HG03558 (cell line): ENCODE measurements around the gene CEP295NL.
"Not testable (repeated sequence)": the region's sequence is repeated elsewhere in the genome, so short reads cannot be mapped to it uniquely, and the experiment has no call there.

ENCODE experiments used
- ATAC-seq: cut with Tn5 transposase; IDR thresholded peaks from one replicate; pipeline ENCODE4 v1.9.1; 2021; ENCODE audit warnings: moderate number of reproducible peaks; ENCODE audit not compliant: unreplicated experiment; ENCODE audit errors: extremely low read depth

Gene CEP295NL

DNA sequence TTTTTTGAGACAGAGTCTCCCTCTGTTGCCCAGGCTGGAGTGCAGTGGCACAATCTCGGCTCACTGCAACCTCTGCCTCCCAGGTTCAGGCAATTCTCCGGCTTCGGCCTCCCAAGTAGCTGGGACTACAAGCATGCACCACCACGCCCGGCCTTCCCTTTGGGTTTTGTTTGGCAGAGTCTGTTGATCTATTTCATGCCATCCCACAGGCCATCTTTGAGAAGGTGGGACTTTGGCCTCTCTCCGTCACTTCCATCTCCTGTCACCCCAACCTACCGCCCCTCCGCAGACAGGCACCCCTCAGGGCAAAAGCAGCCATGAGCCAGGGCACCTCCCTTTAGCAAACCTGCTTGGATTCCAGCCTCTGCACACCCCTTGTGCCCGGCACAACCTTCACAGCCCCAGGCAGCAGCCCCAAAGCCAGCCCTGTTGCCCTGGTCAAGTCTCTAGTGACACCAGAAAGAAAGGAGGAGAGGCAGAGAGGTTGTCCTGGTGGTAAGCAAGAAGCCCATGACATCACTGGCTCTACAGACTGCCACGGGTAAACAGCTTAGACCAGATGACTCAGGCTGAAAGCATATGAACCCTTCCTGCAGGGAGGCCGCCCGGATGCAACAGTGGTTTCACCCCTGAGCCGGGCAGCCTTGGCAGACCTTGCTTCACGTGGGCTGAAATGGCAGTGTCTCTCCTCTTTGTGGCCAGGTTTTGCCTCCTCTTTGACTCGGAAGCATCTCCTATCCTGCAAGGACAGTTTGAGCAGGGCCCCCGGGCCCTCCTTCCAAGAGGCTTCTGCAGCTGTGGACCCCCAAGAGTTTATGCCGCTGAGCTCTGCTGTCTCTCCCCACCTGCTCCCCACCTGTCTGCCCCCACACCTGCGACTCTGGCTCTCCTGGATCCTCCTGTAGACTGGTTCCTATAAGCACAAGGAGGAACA, 30.3 kb upstream of the CEP295NL start:
- ATAC-seq: no peak

- no peak for ATAC-seq
Observed at GRCh38 chr17:78929908-78930775, 27.1 kb upstream of the CEP295NL start.

- ATAC-seq: no peak
Observed at GRCh38 chr17:78925662-78926555, 22.9 kb upstream of the CEP295NL start.

- no peak for ATAC-seq
Observed at GRCh38 chr17:78925234-78925633, 22.2 kb upstream of the CEP295NL start, which contains the start of gene TIMP2. Gene TIMP2 (minus strand): TSS chr17:78925387. CDS start chr17:78925088, 299 bp downstream.

DNA sequence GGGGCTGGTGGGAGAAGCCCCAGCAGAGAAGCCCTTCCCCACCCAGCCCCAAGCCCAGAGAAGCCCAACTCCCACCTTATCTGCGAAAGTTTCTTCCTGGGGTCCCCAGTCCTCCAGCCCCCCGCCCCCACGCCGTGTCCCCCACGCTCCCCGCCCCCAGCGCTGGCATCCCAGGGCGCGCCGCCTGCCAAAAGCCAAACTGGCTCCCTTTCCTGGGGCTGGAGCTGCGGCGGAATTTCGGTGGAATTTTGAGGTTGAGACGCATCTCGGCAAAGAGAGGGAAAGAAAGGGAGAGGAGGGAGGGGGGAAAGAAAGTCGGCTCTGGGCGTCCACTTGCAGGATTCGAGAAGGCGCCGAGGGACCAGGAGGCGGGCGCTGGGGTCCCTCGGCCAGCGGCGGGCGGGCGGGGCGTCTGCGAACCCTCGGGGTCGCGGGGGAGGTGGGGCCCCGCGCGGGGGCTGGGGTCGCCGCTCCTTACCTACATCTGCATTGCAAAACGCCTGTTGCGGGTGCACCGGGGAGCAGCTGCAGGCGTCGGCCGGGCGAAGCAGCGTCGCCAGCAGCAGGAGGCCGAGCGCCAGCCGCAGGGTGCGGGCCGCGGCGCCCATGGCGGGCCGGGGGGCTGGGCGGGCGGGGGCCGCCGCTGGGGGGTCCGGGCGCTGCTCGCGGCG, 21.6 kb upstream of the CEP295NL start:
- ATAC-seq: no peak

DNA sequence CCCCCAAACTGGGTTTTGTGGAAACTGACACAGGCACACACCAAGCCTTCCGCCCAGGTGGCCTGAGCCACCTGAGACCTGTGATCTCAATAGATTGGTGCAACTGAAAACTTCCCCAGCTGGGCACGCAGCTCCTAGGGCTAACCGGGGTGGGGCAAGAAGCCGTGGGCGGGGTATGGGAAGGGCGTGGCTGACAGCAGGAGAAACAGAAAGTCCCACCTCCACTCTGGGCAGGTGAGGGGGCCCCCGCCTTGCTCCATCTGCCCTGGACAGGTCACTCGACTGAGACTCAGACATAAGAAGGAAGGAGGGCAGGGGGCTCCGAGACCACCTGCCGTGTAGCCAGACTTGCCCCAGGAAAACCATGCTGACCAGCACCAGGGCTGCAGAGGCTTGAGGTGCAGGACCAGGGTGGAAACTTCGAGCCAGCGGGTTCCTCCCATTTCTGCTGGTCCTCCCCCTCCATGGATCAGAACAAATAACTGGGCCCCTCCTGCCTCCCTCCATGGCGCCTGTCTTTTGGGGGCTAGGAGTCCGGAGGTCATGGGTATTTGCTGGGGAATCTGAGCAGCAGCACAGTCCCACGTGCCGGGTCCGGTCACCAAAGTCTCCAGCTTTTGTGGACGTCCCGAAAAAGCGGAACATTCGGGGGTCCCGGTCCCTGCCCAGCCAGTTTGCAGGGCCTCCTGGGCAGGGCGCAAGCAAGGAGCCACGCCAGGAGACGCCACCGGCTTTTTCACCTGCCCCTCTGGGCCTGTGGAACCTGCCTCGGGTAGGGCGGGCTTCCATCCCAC, 20.9 kb upstream of the CEP295NL start:
- no peak for ATAC-seq

DNA sequence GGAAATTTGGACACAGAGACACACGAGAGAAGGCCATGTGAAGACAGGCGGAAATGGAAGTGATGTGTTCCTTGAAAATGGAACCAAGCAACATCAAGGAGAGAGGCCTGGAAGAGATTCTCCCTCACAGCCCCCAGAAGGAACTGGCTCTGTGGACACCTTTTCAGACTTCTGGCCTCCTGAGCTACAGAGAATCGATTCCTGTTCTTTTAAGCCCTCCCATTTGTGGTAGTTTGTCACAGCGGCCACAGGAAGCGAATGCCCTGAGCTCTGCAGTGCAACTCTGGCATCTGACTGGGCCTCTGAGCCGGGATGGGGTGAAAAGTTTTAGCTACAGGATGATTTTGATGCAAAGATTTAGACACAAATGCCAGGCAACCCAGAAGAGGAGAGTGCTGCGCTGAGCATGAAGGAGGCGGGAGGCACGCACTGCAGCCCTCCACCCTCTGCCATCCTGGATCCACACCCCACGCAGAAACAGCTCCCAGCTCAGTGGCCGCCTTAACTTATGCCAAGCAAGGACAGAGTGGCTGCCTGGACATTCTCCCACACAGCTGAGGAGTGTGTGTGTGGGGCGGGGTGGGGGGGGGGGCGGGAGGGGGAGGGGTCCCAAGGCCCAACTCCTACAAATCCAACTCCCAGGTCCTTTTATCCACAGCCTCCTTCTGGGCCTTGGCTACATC, 20.0 kb upstream of the CEP295NL start:
- ATAC-seq: no peak

DNA sequence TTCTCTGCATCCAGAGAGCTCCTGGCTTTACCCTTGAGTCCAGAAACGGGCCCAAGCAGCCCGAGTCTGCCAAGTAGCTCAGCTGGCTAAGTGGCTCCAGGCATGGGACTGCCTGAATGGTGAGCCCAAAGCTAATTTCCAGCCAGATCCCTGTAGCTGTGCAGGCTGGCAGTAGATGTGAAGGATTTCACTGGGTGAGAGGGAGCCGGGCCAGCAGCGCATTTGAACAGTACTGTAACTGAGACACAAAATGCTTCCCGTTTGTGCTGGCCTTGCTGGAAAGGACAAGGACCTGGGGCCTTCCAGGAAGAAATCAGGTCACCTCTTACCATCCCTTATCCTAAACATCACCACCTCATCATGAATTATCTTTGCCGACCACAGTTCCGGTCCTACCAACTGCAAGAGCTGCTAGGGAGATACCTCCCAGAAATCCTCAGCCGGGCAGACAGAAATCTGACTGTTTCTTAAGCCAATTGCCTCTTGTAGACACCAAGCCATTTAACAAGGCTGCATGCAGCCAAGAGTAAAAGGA, 18.5 kb upstream of the CEP295NL start:
- ATAC-seq: no peak

DNA sequence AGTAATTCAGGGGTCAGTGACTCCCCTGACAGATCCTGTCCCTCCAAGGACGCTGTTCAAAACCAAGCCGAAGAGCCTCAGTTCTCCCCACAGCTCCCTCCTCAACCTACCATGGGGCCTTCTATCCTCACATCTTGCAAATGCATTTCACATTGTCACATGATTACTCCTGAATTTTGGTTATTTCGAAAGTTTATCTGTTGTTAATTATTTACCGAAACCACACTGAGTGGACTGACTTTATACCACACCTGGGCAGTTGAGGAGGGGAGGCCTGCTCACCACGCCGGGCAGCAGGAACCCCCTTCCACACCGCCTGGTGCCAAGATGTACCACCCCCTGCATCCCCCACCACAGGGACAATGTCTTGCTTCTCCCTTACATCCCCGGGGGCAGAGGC, 17.5 kb upstream of the CEP295NL start:
- ATAC-seq: no peak

DNA sequence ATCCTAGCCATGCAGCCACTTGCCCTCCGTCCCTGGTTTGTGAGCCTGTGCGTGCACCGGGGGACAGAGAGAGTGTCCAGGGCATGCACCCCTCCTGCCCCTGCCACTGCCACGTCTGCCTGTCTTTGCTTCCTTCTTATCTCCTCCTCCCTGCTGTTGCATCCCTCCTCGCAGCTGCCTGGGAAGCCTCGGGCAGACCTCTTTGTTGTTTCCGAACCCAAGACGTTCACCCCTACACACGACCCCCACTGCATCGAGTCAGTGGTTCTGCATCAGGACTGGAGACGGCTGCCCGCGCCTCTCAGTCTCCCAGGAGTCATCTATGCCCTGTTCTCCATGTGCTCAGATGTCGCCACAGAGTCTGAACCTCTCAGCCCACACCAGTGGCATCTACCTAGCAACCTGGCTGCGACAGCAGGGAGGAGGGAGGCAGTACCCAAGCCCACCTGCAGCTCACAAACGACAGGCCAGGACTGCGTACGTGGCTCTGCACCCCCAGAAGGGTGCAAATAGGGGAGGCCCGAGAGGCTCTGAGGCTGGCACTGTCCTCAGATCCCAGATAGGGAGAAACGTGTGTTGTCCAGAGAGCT, 17.0 kb upstream of the CEP295NL start:
- ATAC-seq: no peak

DNA sequence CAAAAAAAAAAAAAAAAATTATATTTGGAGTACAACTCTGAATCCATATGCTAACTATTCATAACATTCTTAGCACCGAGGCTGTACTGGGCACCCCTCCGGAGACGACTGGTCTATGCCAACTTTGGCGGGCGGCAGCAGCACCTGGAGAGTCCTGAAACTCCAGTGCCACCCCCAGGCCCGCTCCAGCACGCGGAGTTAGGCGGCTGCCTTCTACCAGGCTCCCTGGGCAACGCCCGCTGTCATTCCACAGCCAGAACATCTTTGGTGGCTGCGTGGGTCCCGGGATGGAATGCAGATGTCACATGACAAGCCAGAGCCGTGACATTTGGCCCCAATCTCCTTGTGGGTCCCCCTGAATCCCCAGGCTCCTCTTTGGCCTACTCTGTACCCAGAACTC, 16.0 kb upstream of the CEP295NL start:
- no peak for ATAC-seq

DNA sequence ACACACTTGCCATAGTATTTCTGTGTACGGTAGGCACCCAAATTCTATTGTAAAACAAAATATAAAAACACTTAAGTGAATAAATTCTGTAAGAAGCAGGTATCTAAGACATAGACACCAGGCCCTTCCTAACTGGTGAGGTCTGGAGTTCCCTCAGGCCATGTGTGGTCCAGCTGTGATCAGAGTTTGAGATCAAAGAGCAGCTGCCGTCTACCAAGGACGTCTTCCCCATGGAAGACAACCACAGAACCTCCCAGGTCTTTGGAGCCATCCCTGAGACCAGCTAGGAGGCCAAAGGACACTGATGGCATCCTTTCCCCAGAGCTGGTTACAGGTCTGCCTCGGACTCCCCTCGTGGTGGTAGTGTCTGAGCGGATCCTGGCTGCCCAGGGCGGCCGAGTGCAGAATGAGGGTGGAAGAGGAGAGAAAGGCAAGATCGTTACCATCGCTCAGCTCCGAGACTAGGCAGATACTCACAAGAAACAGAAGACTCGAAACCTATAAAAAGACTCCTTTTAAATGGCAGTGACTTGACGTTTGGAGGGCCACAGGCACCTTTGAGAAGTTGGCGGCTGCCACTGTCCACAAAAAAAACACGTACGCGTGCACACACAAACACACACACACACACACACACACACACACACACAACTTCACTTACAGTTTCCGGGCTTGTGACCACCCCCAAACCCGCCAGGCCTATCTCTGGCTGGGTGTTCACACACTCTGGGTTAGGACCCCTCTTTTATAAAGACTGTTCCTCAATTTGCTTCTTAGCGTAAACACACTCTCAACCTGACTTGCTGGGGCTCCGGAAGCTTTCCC, 14.7 kb upstream of the CEP295NL start:
- ATAC-seq: no peak

- no peak for ATAC-seq
Observed at GRCh38 chr17:78915872-78916632, 13.1 kb upstream of the CEP295NL start.

DNA sequence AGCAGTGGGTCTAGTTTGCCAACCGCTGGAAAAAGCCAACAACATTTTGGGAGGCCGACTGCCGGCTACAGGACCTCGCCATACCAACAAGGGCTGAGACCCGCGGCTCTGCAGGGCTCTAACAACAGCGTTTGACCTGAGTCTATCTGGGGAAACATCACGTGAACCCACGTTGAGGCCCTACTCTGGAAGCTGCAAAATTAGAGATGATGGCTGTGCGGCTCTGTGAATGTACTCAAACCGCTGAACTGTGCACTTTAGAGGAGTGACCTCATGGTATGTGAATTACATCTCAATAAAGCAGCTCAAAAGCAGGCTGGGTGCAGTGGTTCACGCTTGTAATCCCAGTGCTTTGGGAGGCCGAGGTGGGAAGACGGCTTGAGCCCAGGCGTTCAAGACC, 10.1 kb upstream of the CEP295NL start:
- ATAC-seq: no peak

DNA sequence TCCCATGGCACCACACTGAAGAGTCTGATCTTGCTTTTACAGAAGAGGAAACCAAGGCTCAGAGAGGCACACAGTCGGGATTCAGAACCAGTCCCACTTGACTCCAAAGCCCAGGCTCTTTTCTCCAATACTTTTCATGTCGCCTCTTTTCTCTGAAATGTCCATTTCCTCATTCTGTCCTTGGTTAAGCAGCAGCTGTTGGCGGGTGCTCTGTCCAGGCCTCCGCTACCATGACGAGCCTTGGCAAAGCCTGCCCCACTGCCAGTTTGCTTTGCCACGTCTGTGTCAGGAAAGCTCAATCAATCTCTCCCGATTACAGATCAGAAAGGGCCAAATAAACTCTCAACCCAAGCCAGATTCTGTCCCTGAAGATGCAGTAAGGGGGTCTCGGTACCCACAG, 9.1 kb upstream of the CEP295NL start:
- ATAC-seq: no peak

DNA sequence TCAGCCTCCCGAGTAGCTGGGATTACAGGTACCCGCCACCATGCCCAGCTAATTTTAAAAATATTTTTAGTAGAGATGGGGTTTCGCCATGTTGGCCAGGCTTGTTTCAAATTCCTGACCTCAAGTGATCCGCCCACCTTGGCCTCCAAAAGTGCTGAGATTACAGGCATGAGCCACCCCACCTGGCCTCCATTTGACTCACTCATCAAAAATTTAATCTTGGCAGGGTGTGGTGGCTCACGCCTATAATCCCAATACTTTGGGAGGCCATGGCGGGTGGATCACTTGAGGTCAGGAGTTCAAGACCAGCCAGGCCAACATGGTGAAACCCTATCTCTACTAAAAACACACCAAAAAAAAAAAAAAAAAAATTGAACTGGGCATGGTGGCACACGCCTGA, 8.5 kb upstream of the CEP295NL start:
- not testable (repeated sequence) for ATAC-seq
